ENCODE data around the gene PRG2. TPM values are rescaled to one million over a fixed set of nuclear protein-coding genes. Genes with fewer than 3 reads are reported as not detected.

Gene PRG2
- total and polyA plus RNA-seq, 10 donors = 1.4 to 10.5 (median 3.7) TPM; not detected in 1

DNA sequence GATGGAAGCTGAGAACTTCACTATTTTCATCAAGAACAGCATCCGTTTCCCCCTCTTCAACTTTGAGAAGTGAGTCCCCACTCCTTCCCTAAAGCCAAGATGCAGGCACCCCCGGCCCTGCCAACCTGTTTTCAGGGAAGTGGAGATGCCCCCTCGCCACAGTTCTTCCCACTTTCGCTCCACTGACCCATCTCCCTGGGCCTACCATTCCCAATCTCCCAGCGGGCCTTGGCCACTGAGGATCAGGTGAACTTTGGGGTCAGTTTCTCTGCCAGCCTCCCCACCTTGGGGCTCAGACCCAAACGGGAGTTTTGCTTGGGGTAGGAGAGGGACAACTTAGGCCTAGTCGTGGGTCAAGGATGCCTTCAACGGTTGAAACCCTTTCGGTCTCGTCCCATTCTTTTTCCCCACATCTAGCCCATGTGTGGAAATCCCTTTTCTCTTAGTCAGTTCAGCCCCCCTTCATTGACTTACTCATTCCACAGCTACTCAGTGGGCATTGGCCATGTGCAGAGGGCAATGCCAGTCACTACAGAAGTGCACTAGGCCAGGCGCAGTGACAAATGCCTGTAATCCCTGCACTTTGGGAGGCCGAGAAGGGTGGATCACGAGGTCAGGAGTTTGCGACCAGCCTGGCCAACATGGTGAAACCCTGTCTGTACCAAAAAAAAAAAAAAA lies 41.7 kb downstream of the PRG2 start:
- Histone ChIP-seq H3K36me3 (no peaks in the 10 kb centered on the region), H3K4me1 (peaks cover 0 to 15% (median 9%) of the 10 kb centered on the region in 6 donors), H3K9me3 (peaks cover 0 to 9% (median 0%) of the 10 kb centered on the region in 8 donors), H3K27ac (no peak overlapping the region), H3K4me3 (no peak overlapping the region), H3K27me3 (replicated peaks in 1 of 7) (peaks cover 0 to 7% (median 0%) of the 10 kb centered on the region in 7 donors)
- DNase-seq = peak; percentile 57
- TF ChIP-seq POLR2AphosphoS5 (IDR thresholded peaks at IDR 0.05) (no peak), POLR2A (IDR thresholded peaks at IDR 0.05) (no peak)
- TF ChIP-seq, protein P1, sequence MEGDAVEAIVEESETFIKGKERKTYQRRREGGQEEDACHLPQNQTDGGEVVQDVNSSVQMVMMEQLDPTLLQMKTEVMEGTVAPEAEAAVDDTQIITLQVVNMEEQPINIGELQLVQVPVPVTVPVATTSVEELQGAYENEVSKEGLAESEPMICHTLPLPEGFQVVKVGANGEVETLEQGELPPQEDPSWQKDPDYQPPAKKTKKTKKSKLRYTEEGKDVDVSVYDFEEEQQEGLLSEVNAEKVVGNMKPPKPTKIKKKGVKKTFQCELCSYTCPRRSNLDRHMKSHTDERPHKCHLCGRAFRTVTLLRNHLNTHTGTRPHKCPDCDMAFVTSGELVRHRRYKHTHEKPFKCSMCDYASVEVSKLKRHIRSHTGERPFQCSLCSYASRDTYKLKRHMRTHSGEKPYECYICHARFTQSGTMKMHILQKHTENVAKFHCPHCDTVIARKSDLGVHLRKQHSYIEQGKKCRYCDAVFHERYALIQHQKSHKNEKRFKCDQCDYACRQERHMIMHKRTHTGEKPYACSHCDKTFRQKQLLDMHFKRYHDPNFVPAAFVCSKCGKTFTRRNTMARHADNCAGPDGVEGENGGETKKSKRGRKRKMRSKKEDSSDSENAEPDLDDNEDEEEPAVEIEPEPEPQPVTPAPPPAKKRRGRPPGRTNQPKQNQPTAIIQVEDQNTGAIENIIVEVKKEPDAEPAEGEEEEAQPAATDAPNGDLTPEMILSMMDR (IDR thresholded peaks at IDR 0.05 in 8 of 11, conservative IDR thresholded peaks at IDR 0.05 in 3 of 11) = no peak
- intact Hi-C loops (cut with DNase I; ENCODE audit: low total_unique reads) = loop anchor here (10.0 kb wide), 1 partner anchor 296 kb away; the partner anchor contains the start of gene YPEL4
- 82 to 92% (median 88%) methylated on average over 14 of the region's 14 CpGs for WGBS, 5 donors

DNA sequence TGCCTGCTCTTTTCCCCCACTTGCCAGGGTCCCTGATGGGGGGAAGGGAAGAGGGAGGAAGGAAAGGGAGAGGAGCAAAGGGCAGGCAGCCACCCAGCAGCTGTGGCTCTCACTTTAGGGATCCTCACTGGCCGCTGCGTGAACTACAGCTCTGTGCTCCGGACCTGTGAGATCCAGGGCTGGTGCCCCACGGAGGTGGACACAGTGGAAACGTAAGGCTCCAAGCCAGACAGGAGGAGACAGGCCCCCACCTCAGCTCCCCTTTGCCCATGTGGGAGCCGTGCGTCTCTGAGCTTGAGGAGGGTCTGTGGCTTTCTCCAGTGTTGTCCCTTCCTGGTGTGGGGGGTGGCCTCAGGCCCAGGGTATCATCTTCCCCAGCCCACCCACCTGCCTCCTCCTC lies 42.4 kb downstream of the PRG2 start:
- peaks cover 0 to 7% (median 0%) of the 10 kb centered on the region in 7 donors for H3K27me3 ChIP-seq (replicated peaks in 1 of 7)
- peaks cover 0 to 15% (median 9%) of the 10 kb centered on the region in 6 donors for H3K4me1 ChIP-seq
- DNase-seq = peak; percentile 76
- H3K4me3 ChIP-seq = no peak overlapping the region
- 75 to 87% (median 83%) methylated on average over 6 to 7 of the region's 7 CpGs for WGBS, 5 donors
- TF ChIP-seq, protein P1 (IDR thresholded peaks at IDR 0.05 in 8 of 11, conservative IDR thresholded peaks at IDR 0.05 in 3 of 11) = no peak
- TF ChIP-seq POLR2AphosphoS5 (IDR thresholded peaks at IDR 0.05) (no peak), POLR2A (IDR thresholded peaks at IDR 0.05) (no peak)
- no peaks in the 10 kb centered on the region for H3K36me3 ChIP-seq
- H3K9me3 ChIP-seq = peaks cover 0 to 9% (median 0%) of the 10 kb centered on the region in 8 donors
- intact Hi-C loops (cut with DNase I; ENCODE audit: low total_unique reads) = loop anchor here (10.0 kb wide), 1 partner anchor 297 kb away; the partner anchor contains the start of gene YPEL4
- H3K27ac ChIP-seq = no peak overlapping the region

DNA sequence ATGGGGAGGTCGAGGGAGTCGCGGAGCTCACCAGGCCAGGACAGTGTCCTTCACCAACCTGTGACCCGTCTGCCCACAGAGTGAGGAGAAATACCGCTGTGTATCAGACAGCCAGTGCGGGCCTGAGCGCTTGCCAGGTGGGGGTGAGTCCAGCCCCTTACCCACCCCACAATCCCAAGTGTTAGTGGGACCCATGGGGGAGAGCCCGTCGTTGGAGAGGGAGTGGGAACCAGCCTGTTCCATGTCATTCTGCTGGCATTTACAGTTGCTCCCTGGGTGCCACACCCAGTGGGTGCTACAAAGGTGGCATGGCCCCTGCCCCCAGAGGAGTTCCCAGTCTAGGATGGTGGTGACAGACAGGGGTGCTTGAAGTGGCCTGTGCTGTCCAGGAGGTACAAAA lies 43.1 kb downstream of the PRG2 start:
- TF ChIP-seq POLR2A (IDR thresholded peaks at IDR 0.05) = no peak
- no peak for TF ChIP-seq POLR2AphosphoS5 (IDR thresholded peaks at IDR 0.05)
- TF ChIP-seq, protein P1 (IDR thresholded peaks at IDR 0.05 in 8 of 11, conservative IDR thresholded peaks at IDR 0.05 in 3 of 11) = no peak
- no peaks in the 10 kb centered on the region for H3K36me3 ChIP-seq
- intact Hi-C loops (cut with DNase I; ENCODE audit: low total_unique reads) = loop anchor here (10.0 kb wide), 1 partner anchor 297 kb away; the partner anchor contains the start of gene YPEL4
- H3K4me1 ChIP-seq = peaks cover 0 to 15% (median 9%) of the 10 kb centered on the region in 6 donors
- WGBS, 5 donors = 84 to 94% (median 92%) methylated on average over 3 to 9 of the region's 9 CpGs
- DNase-seq = peak; percentile 65
- H3K9me3 ChIP-seq = peaks cover 0 to 9% (median 0%) of the 10 kb centered on the region in 8 donors
- H3K4me3 ChIP-seq = no peak overlapping the region
- H3K27me3 ChIP-seq (replicated peaks in 1 of 7) = peaks cover 0 to 7% (median 0%) of the 10 kb centered on the region in 7 donors
- H3K27ac ChIP-seq = no peak overlapping the region

DNA sequence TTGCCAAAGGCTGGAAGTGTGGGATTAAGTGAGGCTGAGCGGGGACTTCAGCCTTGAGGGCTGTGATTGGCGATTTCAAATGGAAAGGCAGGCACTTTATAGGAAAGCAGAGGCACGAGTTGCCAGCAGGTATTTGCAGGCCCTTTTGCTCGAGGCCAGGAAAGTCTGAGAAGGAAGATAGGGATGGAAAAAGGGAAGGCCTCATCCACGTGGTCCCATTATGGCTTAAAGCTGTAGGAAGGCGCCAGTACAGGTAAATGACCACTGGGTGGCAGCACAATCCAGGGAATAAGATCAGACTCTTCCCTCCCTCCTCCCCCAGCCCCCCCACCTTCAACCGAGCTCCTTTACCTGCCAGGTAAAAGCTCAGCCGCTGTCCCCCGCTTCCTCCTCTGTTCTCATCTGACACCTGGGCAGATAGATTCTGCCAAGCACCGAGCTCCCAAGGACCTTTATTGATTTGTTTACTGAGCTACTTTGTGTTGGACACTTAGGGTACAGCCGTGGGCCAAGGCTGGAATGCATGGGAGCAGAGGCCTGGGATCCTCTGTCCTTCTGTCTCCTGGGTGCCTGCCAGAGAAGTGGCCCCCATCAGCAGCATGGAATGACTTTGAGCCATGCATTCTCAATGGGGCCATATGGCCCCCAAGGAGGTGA lies 44.8 kb downstream of the PRG2 start:
- WGBS, 5 donors = 20 to 26% (median 23%) methylated on average over 11 of the region's 11 CpGs
- intact Hi-C loops (cut with DNase I; ENCODE audit: low total_unique reads) = loop anchor here (10.0 kb wide), 1 partner anchor 299 kb away; the partner anchor contains the start of gene YPEL4
- peaks cover 0 to 7% (median 0%) of the 10 kb centered on the region in 7 donors for H3K27me3 ChIP-seq (replicated peaks in 1 of 7)

More for the DNA sequence above, 44.8 kb downstream of the PRG2 start:
- Histone ChIP-seq H3K4me3 (no peak overlapping the region), H3K36me3 (no peaks in the 10 kb centered on the region), H3K4me1 (peaks cover 0 to 15% (median 9%) of the 10 kb centered on the region in 6 donors), H3K27ac (no peak overlapping the region), H3K9me3 (no peaks in the 10 kb centered on the region)
- TF ChIP-seq, protein P1 (IDR thresholded peaks at IDR 0.05 in 8 of 11, conservative IDR thresholded peaks at IDR 0.05 in 3 of 11) = peak; percentile 71 to 95 (median 87)
- TF ChIP-seq POLR2A (IDR thresholded peaks at IDR 0.05) (no peak), POLR2AphosphoS5 (IDR thresholded peaks at IDR 0.05) (no peak)
- DNase-seq = peak; percentile 82

Data from spleen (tissue), 11 donors.